ENCODE results near the gene ANKRD28.

GRCh38 chr3:15781131-15781530, 16.6 kb downstream of the ANKRD28 start:
- TF ChIP-seq CTCF (IDR thresholded peaks at IDR 0.05) (no peak), POLR2A (IDR thresholded peaks at IDR 0.05) (no peak)

Measured in uterus (tissue), 2 donors.